HepG2 (cell line): ENCODE results near the gene NELL1. TPM values are rescaled to one million over a fixed set of nuclear protein-coding genes. Genes with fewer than 3 reads are reported as not detected.

ENCODE experiments used
- ATAC-seq: fragments of 200-7000 bp; cut with Tn5 transposase; 3 replicates; pipeline ENCODE4 v1.9.1; 2020; ENCODE audit warnings: mild to moderate bottlenecking, moderate library complexity
- BruUV-seq: library from RNA; stranded (reverse); fragments of 400-500 nt; replicated peaks from 2 replicates; lab custom pipeline; 2021; lab: Mats Ljungman, UMichigan
- CTCF ChIA-PET: fragments of 300-600 bp; formaldehyde crosslinking; extraction: SDS; loops from one replicate; lab custom pipeline; 2021; ENCODE audit warnings: low total read pairs, inconsistent platforms, low intra/inter-chr PET ratio; lab: Yijun Ruan, JAX
- POLR2A ChIA-PET: fragments of 350-600 bp; sonication (Branson Sonifier 250); formaldehyde crosslinking; loops from one replicate; lab custom pipeline; 2020; ENCODE audit warnings: antibody characterized with exemption, inconsistent platforms; lab: Yijun Ruan, JAX
- DNase-seq: peaks from one replicate; pipeline ENCODE4 v3.0.0-alpha.2; 2015; ENCODE audit warnings: low spot score
- FAIRE-seq: peaks from 3 replicates; lab custom pipeline; 2011; peaks lifted over from hg19 to GRCh38; lab: Jason Lieb, UNC
- H2AFZ ChIP-seq: one replicate; pipeline ENCODE4 v1.6.1; 2011; ENCODE audit warnings: low read length, inconsistent platforms
- H3K27ac ChIP-seq: fragments of 300-600 bp; 3 replicates; pipeline ENCODE4 v1.8.0; 2011; ENCODE audit warnings: mixed run types, mild to moderate bottlenecking, mixed read lengths, low read length, inconsistent platforms; ENCODE audit not compliant: insufficient read depth; ENCODE audit errors: extremely low read length
- H3K27me3 ChIP-seq, 2 experiments: fragments of 200-600 bp in 1 of 2; 2 replicates in 1 of 2; 3 replicates in 1 of 2; pipeline versions ENCODE4 v1.6.0 to v1.8.0; 2011; ENCODE audit warnings: low read length in 2 of 2, mild to moderate bottlenecking in 2 of 2, moderate library complexity in 2 of 2, inconsistent platforms in 1 of 2; ENCODE audit not compliant: insufficient read depth in 2 of 2, control insufficient read depth in 1 of 2
- H3K36me3 ChIP-seq, 2 experiments: fragments of 200-600 bp in 1 of 2; replicated peaks in 1 of 2; 2 replicates in 1 of 2; 3 replicates in 1 of 2; pipeline versions ENCODE4 v1.5.1 to v1.8.0; 2011; ENCODE audit warnings: low read length in 2 of 2, inconsistent platforms in 1 of 2; ENCODE audit not compliant: insufficient read depth in 2 of 2, control insufficient read depth in 1 of 2
- H3K4me1 ChIP-seq: 2 replicates; pipeline ENCODE4 v1.5.1; 2012; ENCODE audit warnings: low read length, inconsistent platforms; ENCODE audit not compliant: insufficient read depth
- H3K4me2 ChIP-seq: 2 replicates; pipeline ENCODE4 v1.6.0; 2011; ENCODE audit warnings: low read depth, low read length, inconsistent platforms
- H3K4me3 ChIP-seq, 3 experiments: fragments of 200-600 bp in 1 of 3; sonication (generic), shearing (Covaris generic) in 1 of 3; replicated peaks in 1 of 3; 2 replicates each; pipeline ENCODE4 v1.5.1; 2011 to 2016; ENCODE audit warnings: low read length in 3 of 3, inconsistent platforms in 2 of 3, low read depth in 2 of 3, mild to moderate bottlenecking in 2 of 3, control low read depth in 1 of 3, mixed read lengths in 1 of 3; ENCODE audit not compliant: insufficient read depth in 1 of 3
- H3K79me2 ChIP-seq: one replicate; pipeline ENCODE4 v1.6.1; 2011; ENCODE audit warnings: low read length, inconsistent platforms; ENCODE audit not compliant: insufficient read depth
- H3K9ac ChIP-seq: 2 replicates; pipeline ENCODE4 v1.6.0; 2011; ENCODE audit warnings: mild to moderate bottlenecking, low read depth, low read length, inconsistent platforms; ENCODE audit not compliant: insufficient read depth
- H3K9me3 ChIP-seq: 2 replicates; pipeline ENCODE4 v1.5.1; 2012; ENCODE audit warnings: mild to moderate bottlenecking, low read length
- H4K20me1 ChIP-seq: 2 replicates; pipeline ENCODE4 v1.6.0; 2011; ENCODE audit warnings: inconsistent platforms, mild to moderate bottlenecking, low read length, moderate library complexity; ENCODE audit not compliant: insufficient read depth
- ELF4 ChIP-seq: sonication (generic); formaldehyde crosslinking; IDR thresholded peaks from 2 replicates; pipeline ENCODE4 v1.5.0; 2020; ENCODE audit warnings: missing genetic modification reagents, mild to moderate bottlenecking, moderate library complexity, borderline replicate concordance
- HOXA7 ChIP-seq: sonication (generic); formaldehyde crosslinking; IDR thresholded peaks from 2 replicates; pipeline ENCODE4 v1.8.1; 2022; ENCODE audit warnings: mild to moderate bottlenecking, missing genetic modification reagents, moderate library complexity
- IRF9 ChIP-seq: sonication (generic); formaldehyde crosslinking; IDR thresholded peaks from 2 replicates; pipeline ENCODE4 v1.8.0; 2022; ENCODE audit warnings: missing genetic modification reagents, mild to moderate bottlenecking, borderline replicate concordance
- IRX3 ChIP-seq: sonication (generic); formaldehyde crosslinking; IDR thresholded peaks from 2 replicates; pipeline ENCODE4 v1.8.1; 2023; ENCODE audit warnings: mild to moderate bottlenecking, low read depth, missing genetic modification reagents, borderline replicate concordance
- PBX2 ChIP-seq: IDR thresholded peaks from 2 replicates; pipeline ENCODE4 v1.6.1; 2016; ENCODE audit warnings: control low read depth
- PRDM4 ChIP-seq: sonication (generic); formaldehyde crosslinking; IDR thresholded peaks from 2 replicates; pipeline ENCODE4 v1.9.0; 2021; ENCODE audit warnings: missing genetic modification reagents, borderline replicate concordance
- TBX3 ChIP-seq: fragments of 450-650 bp; IDR thresholded peaks from 2 replicates; pipeline ENCODE4 v1.6.1; 2017; ENCODE audit warnings: antibody characterized with exemption, mild to moderate bottlenecking, inconsistent platforms, borderline replicate concordance
- ZFP91 ChIP-seq: sonication (generic); formaldehyde crosslinking; IDR thresholded peaks from 2 replicates; pipeline ENCODE4 v1.9.0; 2022; ENCODE audit warnings: missing genetic modification reagents, mild to moderate bottlenecking, borderline replicate concordance
- ZNF230 ChIP-seq: sonication (generic); formaldehyde crosslinking; IDR thresholded peaks from 2 replicates; pipeline ENCODE4 v1.4.0; 2020; ENCODE audit warnings: mild to moderate bottlenecking, missing genetic modification reagents
- ZNF292 ChIP-seq: sonication (generic); formaldehyde crosslinking; IDR thresholded peaks from 2 replicates; pipeline ENCODE4 v1.8.1; 2022; ENCODE audit warnings: mild to moderate bottlenecking, low read depth, missing genetic modification reagents, borderline replicate concordance
- ZNF460 ChIP-seq: sonication (generic); formaldehyde crosslinking; IDR thresholded peaks from 2 replicates; pipeline ENCODE4 v1.5.1; 2020; ENCODE audit warnings: missing genetic modification reagents, mild to moderate bottlenecking, borderline replicate concordance
- ZNF496 ChIP-seq: sonication (generic); formaldehyde crosslinking; IDR thresholded peaks from 2 replicates; pipeline ENCODE4 v1.8.1; 2023; ENCODE audit warnings: mild to moderate bottlenecking, moderate library complexity, missing genetic modification reagents; ENCODE audit not compliant: insufficient replicate concordance
- ZNF558 ChIP-seq: sonication (generic); formaldehyde crosslinking; IDR thresholded peaks from 2 replicates; pipeline ENCODE4 v1.9.0; 2022; ENCODE audit warnings: mild to moderate bottlenecking, missing genetic modification reagents, borderline replicate concordance
- ZNF790 ChIP-seq: sonication (generic); formaldehyde crosslinking; IDR thresholded peaks from 2 replicates; pipeline ENCODE4 v1.8.0; 2022; ENCODE audit warnings: missing genetic modification reagents, mild to moderate bottlenecking, borderline replicate concordance
- WGBS: methylation state at CpG from one replicate; pipeline ENCODE4 v1.1.6; 2017; ENCODE audit warnings: low lambda C conversion rate; 5-methylcytosine and 5-hydroxymethylcytosine counted together
- in situ Hi-C: cut with HindIII; loops from 2 replicates; pipeline ENCODE4 v1.10.0; 2017; ENCODE audit warnings: low pct_unique_long_range_greater_than_20kb; ENCODE audit not compliant: extremely low pct_ligation_motif_present
- intact Hi-C: fragments of 100-400 bp; cut with micrococcal nuclease; formaldehyde crosslinking; loops from one replicate; pipeline ENCODE4 v1.10.0; 2022; ENCODE audit not compliant: unreplicated experiment
- polyA plus RNA-seq, 8 experiments: library from polyadenylated mRNA; depleted of rRNA in 3 of 8; stranded (reverse) in 7 of 8; unstranded in 1 of 8; fragments of >200 nt; fragmentation: Illumina TruSeq in 4 of 8; extraction: Trizol in 4 of 8; gene quantifications; 2 replicates each; pipeline versions ENCODE4 v1.2.1 to v1.2.3, GENCODE V29; 2011 to 2016; ENCODE audit warnings: low read depth in 4 of 8, missing spikeins in 1 of 8, mixed read lengths in 1 of 8; ENCODE audit not compliant: insufficient read depth in 1 of 8
- total RNA-seq, 5 experiments: library from RNA; depleted of rRNA; stranded (reverse); fragments of >200 nt; fragmentation: Illumina TruSeq; extraction: Trizol; gene quantifications; 2 replicates each; pipeline ENCODE4 v1.2.3, GENCODE V29; 2016; ENCODE audit warnings: low read depth in 1 of 5

Gene NELL1
- total and polyA plus RNA-seq, 2 of the 13 experiments (the other 11 are each of a cell fraction or from before 2014, with no cell fraction given): not detected

- no peak overlapping the region for H3K9ac ChIP-seq
- FAIRE-seq (no peak), DNase-seq (no peak), ATAC-seq (no peak)
- no peaks in the 10 kb centered on the region for H3K9me3 ChIP-seq
- TF ChIP-seq ZNF292 (CRISPR knock-in tag) (no peak), IRF9 (CRISPR knock-in tag) (no peak), ZNF230 (CRISPR knock-in tag) (no peak), ELF4 (CRISPR knock-in tag) (no peak), ZNF558 (CRISPR knock-in tag) (no peak), ZNF790 (CRISPR knock-in tag) (no peak), PRDM4 (CRISPR knock-in tag) (no peak), HOXA7 (no peak), ZNF496 (CRISPR knock-in tag) (no peak), ZFP91 (no peak), IRX3 (CRISPR knock-in tag) (no peak), ZNF460 (CRISPR knock-in tag) (no peak), TBX3 (no peak), PBX2 (CRISPR knock-in tag) (no peak)
- H3K36me3 ChIP-seq: no peaks in the 10 kb centered on the region
- no TSS peak for BruUV-seq
- H3K79me2 ChIP-seq: no peaks in the 10 kb centered on the region
- no peak overlapping the region for H2AFZ ChIP-seq
- in situ Hi-C loops: no loop called here
- H3K4me3 ChIP-seq: no peak overlapping the region
- no peaks in the 10 kb centered on the region for H3K4me1 ChIP-seq
- H3K27ac ChIP-seq: no peak overlapping the region
- no peaks in the 10 kb centered on the region for H3K27me3 ChIP-seq
- CTCF ChIA-PET: no interaction called here
- H3K4me2 ChIP-seq: no peak overlapping the region
- H4K20me1 ChIP-seq: no peaks in the 10 kb centered on the region
- POLR2A ChIA-PET: no interaction called here
- intact Hi-C loops: no loop called here
- 50% methylated on average over 2 of the region's 4 CpGs for WGBS
These were observed 807.2 kb downstream of the NELL1 start for GRCh38 chr11:21476588-21476987.
